ENCODE results near the gene IGFLR1.
"Not testable (repeated sequence)": the region's sequence is repeated elsewhere in the genome, so short reads cannot be mapped to it uniquely, and the experiment has no call there.

IGFLR1 gene

DNA sequence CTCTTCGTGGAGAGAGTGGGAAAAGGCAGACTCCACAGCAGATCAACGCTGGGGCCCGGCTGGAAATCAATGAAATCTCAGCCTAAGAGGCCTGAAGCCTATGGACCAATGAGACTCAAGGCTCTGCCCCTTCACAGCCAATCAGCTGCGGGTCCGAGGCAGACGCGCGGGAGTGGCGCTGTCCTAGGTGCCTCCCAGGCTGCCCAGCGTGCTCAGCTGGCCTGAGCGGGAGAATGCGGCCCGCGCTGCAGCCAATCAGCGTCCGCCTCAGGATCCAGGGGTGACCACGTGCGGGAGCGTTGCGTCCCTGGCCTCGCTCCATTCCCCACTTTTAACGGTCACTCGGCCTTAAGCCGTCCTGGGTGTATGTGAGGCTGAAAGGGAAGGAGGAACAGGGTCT, 38.0 kb downstream of the IGFLR1 start, which contains the start of gene ZBTB32:
TSS of gene ZBTB32 (plus strand) at position 341 of the 400 bp plus-strand sequence. CDS start 10,069 bp downstream, outside the sequence.
- DNase-seq = no peak

DNA sequence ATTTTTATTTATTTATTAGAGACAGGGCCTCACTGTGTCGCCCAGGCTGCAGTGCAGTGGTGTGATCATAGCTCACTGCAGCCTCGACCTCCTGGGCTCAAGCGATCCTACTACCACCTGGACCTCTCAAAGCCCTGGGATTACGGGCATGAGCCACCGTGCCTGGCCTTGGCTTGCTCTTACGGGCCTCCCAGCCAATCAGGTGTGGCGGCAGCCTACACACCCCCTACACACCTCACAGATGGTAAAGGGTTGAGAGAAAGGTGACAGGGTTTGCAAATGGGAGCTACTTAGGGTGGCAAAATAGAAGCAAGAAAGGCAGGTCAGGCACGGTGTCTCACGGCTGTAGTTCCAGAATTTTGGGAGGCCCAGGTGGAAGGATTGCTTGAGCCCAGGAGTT, 38.9 kb downstream of the IGFLR1 start:
- peak in 2 of 3 experiments; percentile 35 to 54 for DNase-seq

DNA sequence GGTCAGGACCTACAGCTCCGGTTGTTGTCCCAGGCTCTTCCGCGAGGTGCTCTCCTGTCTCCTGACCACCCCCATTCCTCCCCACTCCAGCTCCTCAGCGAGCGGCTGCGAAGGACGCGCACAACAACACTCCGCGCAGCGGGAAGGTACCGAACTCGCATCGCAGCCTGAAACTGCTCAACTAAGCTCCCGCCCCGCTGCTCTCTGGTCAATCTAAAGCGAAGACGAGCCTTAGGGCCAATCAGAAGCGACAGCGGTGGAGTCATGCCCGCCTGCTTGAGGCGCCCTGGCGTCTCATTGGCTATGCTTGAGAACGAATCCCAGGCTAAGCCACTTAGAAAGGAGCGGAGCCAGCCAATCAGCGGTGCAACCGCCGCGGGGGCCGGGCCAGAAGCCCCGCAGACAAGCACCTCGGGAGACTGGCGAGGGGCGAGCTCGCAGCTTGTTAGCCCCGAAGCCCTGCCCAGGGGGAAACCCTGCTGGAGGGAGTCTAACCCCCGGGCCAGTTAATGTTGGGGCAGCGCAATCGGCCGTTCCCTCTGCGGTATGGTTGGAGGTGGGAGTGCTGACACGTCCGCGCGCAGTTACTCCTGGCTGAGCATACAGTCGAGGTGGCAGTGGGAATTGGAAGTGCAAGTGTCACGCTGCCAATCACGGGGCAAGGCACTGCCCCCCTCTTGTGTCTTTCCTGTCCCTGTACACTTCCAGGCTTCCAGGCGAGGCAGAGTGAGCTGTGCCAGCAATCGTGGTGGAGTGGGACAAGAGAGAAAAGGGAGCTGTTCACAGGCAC, 39.8 kb downstream of the IGFLR1 start:
- DNase-seq = peak; percentile 94 to 98 (median 98)

DNA sequence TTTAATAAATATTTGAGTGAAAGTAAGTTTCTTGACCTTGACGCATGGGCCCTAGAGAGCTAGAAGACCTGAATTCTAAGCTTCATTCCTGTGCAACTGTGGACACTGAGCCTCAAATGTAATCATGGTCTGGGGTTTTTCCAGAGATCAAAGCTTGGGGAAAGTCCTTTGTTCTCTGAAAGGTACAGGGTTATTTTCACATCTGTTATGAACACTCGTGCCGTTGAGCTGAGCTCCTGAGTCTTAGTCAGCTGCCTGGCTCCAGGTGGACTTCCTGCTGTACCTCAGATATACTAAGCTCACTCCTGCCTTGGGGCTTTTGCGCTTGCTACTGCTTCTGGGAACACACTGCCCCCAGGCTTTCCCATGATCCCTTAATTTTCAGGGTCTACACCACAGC, 45.4 kb downstream of the IGFLR1 start:
- no peak for DNase-seq

DNA sequence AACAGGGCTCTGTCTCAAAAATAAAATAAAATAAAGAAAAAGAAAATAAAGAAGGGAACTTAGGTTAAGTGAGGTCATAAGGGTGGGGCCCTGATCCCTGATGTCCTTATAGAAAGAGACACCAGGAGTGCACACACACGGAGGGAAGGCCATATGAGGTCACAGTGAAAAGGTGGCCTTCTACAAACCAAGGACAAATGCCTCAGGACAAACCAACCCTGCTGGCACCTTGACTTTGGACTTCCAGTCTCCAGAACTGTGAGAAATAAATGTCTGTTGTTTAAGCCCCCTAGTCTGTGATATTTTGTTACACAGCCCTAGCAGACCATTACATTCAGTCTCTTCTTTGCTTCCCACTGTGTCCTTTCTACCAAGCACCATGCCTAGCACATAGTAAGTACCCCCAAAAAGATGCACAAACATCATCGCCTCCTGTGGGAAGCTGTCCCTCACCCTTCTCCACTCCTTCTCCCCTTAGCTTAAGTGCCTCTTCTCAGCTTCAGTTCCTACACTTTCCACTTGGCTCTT, 46.3 kb downstream of the IGFLR1 start:
- no peak for DNase-seq

DNA sequence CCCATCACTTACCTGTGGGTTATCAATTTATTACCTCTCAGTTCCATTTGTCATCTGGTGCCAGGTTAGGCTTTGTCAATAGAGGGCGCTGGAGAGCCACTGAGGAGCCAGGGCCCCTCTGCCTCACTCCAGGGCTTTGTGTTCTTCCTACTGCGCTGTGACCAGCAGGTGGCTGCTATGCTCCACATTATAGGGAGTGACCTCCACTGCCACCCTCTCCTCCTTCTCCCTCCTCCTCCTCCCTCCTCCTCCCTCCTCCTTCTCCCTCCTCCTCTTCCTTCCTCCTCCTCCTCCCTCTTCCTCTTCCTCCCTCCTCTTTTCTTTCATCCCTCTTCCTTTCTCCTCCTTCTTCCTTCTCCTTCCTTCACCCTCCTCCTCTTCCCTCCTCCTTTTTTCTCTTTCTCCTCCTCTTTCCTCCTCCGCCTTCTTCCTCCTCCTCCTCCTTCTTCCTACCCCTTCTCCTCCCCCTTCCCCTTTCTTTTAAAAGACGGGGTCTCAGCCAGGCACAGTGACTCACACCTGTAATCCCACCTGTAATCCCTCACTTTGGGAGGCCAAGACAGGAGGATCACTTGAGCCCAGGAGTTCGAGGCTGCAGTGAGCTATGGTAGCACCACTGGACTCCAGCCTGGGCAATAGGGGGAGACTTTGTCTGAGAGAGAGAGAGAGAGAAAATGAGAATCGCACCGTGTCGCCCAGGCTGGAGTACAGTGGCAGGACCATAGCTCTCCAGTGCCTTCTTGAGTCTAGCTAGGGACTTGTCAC, 48.2 kb downstream of the IGFLR1 start:
- peak; percentile 80 to 93 (median 92) for DNase-seq

DNA sequence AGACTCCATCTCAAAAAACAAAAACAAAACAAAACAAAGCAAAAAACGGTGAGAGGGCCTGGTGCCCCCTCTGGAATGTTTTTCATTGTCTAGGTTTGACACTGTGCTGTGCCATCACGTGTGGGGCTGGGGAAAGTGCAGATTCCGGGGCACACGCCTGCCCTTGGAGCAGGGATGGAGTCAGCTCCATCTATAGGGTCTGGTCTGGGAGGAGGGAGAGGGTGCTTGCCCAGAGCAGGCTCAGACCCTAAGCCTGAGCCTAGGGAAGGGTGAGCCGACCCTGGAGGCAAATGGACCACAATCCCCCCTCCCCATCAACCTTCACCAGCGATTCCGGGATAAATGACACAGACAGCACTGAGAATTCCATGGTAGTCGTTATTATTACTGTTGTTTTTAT, 48.8 kb downstream of the IGFLR1 start:
- DNase-seq = no peak

DNA sequence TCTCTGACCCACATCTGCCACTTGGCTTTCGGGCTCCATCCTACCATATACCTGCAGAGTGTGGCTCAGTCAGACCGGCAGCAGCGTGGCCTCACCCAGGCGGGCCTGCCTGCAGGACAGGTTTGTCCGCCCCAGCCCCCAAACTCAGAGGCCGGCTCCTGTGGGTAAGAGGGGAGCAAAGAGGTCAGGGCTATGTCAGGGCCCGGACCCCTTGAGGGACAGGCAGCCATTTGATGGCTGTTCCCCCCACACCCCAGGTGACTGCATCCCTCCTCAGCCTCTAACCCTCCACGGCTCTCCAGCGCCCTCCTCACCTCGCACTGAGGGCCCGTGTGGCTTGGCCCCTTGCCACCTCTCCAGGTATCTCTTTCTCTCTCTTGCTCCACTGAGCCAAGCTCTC, 50.2 kb downstream of the IGFLR1 start:
- DNase-seq = no peak

DNA sequence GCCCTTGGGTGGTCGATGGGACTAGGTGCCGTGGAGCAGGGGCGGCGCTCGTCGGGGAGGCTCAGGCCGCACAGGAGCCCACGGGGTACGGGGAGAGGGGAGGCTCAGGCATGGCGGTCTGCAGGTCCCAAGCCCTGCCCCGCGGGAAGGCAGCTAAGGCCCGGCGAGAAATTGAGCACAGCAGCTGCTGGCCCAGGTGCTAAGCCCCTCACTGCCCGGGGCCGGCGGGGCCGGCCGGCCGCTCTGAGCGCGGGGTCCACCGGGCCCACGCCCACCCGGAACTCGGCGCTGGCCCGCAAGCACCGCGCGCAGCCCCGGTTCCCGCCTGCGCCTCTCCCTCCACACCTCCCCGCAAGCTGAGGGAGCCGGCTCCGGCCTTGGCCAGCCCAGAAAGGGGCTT, 51.1 kb downstream of the IGFLR1 start:
- DNase-seq = not testable (repeated sequence)

DNA sequence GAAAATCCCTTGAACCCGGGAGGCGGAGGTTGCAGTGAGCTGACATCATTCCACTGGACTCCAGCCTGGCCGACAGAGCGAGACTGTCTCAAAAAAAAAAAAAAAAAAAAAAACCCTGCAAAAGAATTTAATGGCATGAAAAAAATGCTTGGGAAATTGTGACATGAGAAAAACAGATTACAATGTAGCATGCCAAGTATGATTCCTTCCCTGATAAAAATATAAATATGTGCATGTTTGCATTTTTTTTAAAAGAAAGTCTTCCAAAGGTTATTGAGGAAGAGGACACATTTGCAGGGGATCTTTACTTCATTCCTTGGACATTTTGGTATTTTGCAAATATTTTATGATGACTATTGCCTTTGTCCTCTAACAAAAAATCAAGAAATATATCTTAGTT, 52.4 kb downstream of the IGFLR1 start:
- no peak for DNase-seq
